ENCODE measurements around the gene EEF2K. TPM values are rescaled to one million over a fixed set of nuclear protein-coding genes. Genes with fewer than 3 reads are reported as not detected.

EEF2K gene
- total RNA-seq, 1 donor from 2014 or later = 31.9 TPM

- Histone ChIP-seq H3K4me1 (no peaks in the 10 kb centered on the region), H3K27me3 (no peaks in the 10 kb centered on the region), H3K9me3 (no peaks in the 10 kb centered on the region), H3K27ac (no peak overlapping the region), H3K36me3 (peaks cover 69 to 92% of the 10 kb centered on the region in 2 donors), H3K4me3 (no peak overlapping the region)
- peak in 1 of 2 donors; percentile 42 for DNase-seq (ENCODE audit: low spot score in 2 of 2)
- intact Hi-C loops (cut with DNase I) = no loop called here
- no peak for TF ChIP-seq CTCF (IDR thresholded peaks at IDR 0.05)
Measured at GRCh38 chr16:22314661-22315626, 108.9 kb downstream of the EEF2K start.

- TF ChIP-seq CTCF (IDR thresholded peaks at IDR 0.05) = no peak
- Histone ChIP-seq H3K4me1 (no peaks in the 10 kb centered on the region), H3K27me3 (no peaks in the 10 kb centered on the region), H3K36me3 (peaks cover 63 to 89% of the 10 kb centered on the region in 2 donors), H3K27ac (no peak overlapping the region), H3K4me3 (no peak overlapping the region), H3K9me3 (no peaks in the 10 kb centered on the region)
- DNase-seq (ENCODE audit: low spot score in 2 of 2) = peak in 1 of 2 donors; percentile 31
- intact Hi-C loops (cut with DNase I) = no loop called here
Measured at GRCh38 chr16:22315979-22316378, 109.9 kb downstream of the EEF2K start.

- peaks cover 0 to 1% of the 10 kb centered on the region in 2 donors for H3K4me1 ChIP-seq
- H3K27ac ChIP-seq = no peak overlapping the region
- H3K27me3 ChIP-seq = no peaks in the 10 kb centered on the region
- intact Hi-C loops (cut with DNase I) = no loop called here
- H3K9me3 ChIP-seq = no peaks in the 10 kb centered on the region
- DNase-seq (ENCODE audit: low spot score in 2 of 2) = peak in 1 of 2 donors; percentile 59
- TF ChIP-seq CTCF (IDR thresholded peaks at IDR 0.05) = no peak
- H3K36me3 ChIP-seq = peaks cover 63 to 86% of the 10 kb centered on the region in 2 donors
- no peak overlapping the region for H3K4me3 ChIP-seq
Measured at GRCh38 chr16:22316411-22316811, 110.3 kb downstream of the EEF2K start.

GRCh38 chr16:22317001-22317530, 111.0 kb downstream of the EEF2K start:
- Histone ChIP-seq H3K9me3 (no peaks in the 10 kb centered on the region), H3K4me3 (no peak overlapping the region), H3K36me3 (peaks cover 69 to 85% of the 10 kb centered on the region in 2 donors), H3K27me3 (no peaks in the 10 kb centered on the region), H3K4me1 (peaks cover 0 to 4% of the 10 kb centered on the region in 2 donors), H3K27ac (no peak overlapping the region)
- TF ChIP-seq CTCF (IDR thresholded peaks at IDR 0.05) = no peak
- intact Hi-C loops (cut with DNase I) = no loop called here
- DNase-seq (ENCODE audit: low spot score in 2 of 2) = peak in 1 of 2 donors; percentile 61

- Histone ChIP-seq H3K36me3 (peaks cover 68 to 85% of the 10 kb centered on the region in 2 donors), H3K27ac (no peak overlapping the region), H3K27me3 (no peaks in the 10 kb centered on the region), H3K4me1 (peaks cover 0 to 4% of the 10 kb centered on the region in 2 donors), H3K4me3 (no peak overlapping the region), H3K9me3 (no peaks in the 10 kb centered on the region)
- peak in 1 of 2 donors; percentile 39 for DNase-seq (ENCODE audit: low spot score in 2 of 2)
- intact Hi-C loops (cut with DNase I) = no loop called here
- no peak for TF ChIP-seq CTCF (IDR thresholded peaks at IDR 0.05)
Measured at GRCh38 chr16:22317625-22318024, 111.5 kb downstream of the EEF2K start.

Measured in ascending aorta (tissue), 2 donors.